ENCODE data around the gene MIPOL1.

DNA sequence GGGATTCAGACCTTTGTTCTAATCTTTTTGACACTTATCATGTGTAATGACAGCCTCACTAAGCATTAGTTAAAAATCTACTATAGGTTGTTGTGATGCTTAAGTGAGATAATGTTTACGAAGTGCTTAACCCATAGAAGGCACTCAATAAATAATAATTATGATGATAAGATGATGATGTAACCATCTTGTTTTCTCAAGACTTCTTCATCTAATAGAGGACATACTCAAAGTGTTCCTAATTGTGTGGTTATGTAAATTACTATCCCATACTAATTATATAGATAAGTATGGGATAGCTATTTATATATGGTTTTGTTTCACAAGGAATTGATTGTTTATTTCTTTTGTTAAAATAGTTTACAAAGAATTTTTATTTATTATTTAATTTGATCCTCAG, 76.9 kb downstream of the MIPOL1 start:
- TF ChIP-seq, protein P1, sequence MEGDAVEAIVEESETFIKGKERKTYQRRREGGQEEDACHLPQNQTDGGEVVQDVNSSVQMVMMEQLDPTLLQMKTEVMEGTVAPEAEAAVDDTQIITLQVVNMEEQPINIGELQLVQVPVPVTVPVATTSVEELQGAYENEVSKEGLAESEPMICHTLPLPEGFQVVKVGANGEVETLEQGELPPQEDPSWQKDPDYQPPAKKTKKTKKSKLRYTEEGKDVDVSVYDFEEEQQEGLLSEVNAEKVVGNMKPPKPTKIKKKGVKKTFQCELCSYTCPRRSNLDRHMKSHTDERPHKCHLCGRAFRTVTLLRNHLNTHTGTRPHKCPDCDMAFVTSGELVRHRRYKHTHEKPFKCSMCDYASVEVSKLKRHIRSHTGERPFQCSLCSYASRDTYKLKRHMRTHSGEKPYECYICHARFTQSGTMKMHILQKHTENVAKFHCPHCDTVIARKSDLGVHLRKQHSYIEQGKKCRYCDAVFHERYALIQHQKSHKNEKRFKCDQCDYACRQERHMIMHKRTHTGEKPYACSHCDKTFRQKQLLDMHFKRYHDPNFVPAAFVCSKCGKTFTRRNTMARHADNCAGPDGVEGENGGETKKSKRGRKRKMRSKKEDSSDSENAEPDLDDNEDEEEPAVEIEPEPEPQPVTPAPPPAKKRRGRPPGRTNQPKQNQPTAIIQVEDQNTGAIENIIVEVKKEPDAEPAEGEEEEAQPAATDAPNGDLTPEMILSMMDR (tag by site-specific recombination; IDR thresholded peaks at IDR 0.05) = no peak
- TF ChIP-seq ZNF248 (tag by site-specific recombination; IDR thresholded peaks at IDR 0.05) (no peak), ZNF184 (tag by site-specific recombination; IDR thresholded peaks at IDR 0.05) (no peak), HOXD13 (CRISPR knock-in tag; IDR thresholded peaks at IDR 0.05; ENCODE audit: borderline replicate concordance) (no peak), ZBTB48 (tag by site-specific recombination; IDR thresholded peaks at IDR 0.05) (no peak), ZNF423 (tag by site-specific recombination; IDR thresholded peaks at IDR 0.05) (no peak), ZNF174 (tag by site-specific recombination; IDR thresholded peaks at IDR 0.05) (no peak), SALL2 (tag by site-specific recombination; IDR thresholded peaks at IDR 0.05; ENCODE audit: borderline replicate concordance) (no peak), ZNF366 (tag by site-specific recombination; conservative IDR thresholded peaks at IDR 0.05) (no peak), ZNF596 (tag by site-specific recombination; IDR thresholded peaks at IDR 0.05) (no peak)
- TF ChIP-seq, protein P2, sequence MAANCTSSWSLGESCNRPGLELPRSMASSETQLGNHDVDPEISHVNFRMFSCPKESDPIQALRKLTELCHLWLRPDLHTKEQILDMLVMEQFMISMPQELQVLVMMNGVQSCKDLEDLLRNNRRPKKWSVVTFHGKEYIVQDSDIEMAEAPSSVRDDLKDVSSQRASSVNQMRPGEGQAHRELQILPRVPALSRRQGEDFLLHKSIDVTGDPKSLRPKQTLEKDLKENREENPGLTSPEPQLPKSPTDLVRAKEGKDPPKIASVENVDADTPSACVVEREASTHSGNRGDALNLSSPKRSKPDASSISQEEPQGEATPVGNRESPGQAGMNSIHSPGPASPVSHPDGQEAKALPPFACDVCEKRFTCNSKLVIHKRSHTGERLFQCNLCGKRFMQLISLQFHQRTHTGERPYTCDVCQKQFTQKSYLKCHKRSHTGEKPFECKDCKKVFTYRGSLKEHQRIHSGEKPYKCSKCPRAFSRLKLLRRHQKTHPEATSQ (tag by site-specific recombination; IDR thresholded peaks at IDR 0.05) = no peak
- TF ChIP-seq, protein P3, sequence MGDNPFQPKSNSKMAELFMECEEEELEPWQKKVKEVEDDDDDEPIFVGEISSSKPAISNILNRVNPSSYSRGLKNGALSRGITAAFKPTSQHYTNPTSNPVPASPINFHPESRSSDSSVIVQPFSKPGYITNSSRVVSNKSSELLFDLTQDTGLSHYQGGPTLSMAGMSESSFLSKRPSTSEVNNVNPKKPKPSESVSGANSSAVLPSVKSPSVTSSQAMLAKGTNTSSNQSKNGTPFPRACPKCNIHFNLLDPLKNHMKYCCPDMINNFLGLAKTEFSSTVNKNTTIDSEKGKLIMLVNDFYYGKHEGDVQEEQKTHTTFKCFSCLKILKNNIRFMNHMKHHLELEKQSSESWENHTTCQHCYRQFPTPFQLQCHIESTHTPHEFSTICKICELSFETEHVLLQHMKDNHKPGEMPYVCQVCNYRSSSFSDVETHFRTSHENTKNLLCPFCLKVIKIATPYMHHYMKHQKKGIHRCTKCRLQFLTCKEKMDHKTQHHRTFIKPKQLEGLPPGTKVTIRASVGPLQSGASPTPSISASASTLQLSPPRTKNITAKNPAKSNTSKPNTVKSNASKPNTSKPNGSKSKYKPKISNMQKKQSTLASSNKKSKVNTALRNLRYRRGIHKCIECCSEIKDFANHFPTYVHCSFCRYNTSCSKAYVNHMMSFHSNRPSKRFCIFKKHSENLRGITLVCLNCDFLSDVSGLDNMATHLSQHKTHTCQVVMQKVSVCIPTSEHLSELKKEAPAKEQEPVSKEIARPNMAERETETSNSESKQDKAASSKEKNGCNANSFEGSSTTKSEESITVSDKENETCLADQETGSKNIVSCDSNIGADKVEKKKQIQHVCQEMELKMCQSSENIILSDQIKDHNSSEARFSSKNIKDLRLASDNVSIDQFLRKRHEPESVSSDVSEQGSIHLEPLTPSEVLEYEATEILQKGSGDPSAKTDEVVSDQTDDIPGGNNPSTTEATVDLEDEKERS (tag by site-specific recombination; IDR thresholded peaks at IDR 0.05) = no peak
